Endothelial cell of umbilical vein (primary cell): ENCODE measurements around the gene PBX3.

Experiments
- FOS ChIP-seq: IDR thresholded peaks from 2 replicates; pipeline ENCODE4 v1.6.1; 2011; ENCODE audit warnings: mild to moderate bottlenecking, low read length, moderate library complexity, borderline replicate concordance; ENCODE audit not compliant: insufficient read depth
- MAX ChIP-seq: IDR thresholded peaks from 2 replicates; pipeline ENCODE4 v1.6.1; 2011; ENCODE audit not compliant: insufficient read depth, insufficient read length
- POLR2A ChIP-seq: IDR thresholded peaks from 2 replicates; pipeline ENCODE4 v1.6.1; 2012; ENCODE audit warnings: low read depth, mild to moderate bottlenecking, control low read depth, low read length

GRCh38 chr9:125896404-125896803 is 149.2 kb downstream of the PBX3 start:
- TF ChIP-seq POLR2A (no peak), MAX (no peak), FOS (no peak)
